GM19438 (cell line): Measurements from ENCODE around the gene AKR1C2.
"Not testable (repeated sequence)": the region's sequence is repeated elsewhere in the genome, so short reads cannot be mapped to it uniquely, and the experiment has no call there.

Experiments used
- ATAC-seq: cut with Tn5 transposase; IDR thresholded peaks from one replicate; pipeline ENCODE4 v1.9.1; 2021; ENCODE audit warnings: low read depth; ENCODE audit not compliant: unreplicated experiment

AKR1C2 gene

DNA sequence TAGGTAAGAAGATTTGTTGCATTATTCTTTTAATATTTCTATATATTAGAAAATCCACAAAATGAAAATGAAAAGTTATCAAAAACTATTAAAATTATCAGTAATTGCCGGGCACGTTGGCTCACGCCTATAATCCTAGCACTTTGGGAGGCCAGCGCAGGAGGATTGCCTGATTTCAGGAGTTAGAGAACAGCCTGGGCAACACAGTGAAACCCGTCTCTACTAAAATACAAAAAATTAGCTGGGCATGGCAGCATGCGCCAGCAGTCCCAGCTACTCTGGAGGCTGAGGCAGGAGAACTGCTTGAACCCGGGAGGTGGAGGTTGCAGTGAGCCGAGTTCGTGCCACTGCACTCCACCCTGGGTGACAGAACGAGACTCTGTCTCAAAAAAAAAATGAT is 11.1 kb downstream of the AKR1C2 start:
- not testable (repeated sequence) for ATAC-seq

DNA sequence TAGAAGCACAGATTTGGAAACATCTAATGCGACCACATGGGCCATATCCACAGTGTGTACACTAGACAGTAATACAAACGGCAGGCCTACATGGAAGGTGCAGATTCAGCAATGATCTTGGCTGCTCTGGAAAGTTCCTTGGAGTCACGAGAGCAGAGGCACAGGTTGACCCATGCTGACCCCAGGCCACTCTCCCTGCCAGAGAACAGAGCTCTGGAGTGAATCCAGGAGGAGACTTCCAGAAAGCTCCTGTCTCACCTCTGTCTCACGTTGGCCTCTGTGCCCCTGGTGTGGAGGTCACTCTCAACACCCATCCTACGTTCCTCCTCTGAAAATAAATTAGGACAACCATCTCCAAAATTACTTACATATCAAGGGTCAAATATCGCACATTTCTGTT is 12.2 kb downstream of the AKR1C2 start:
- not testable (repeated sequence) for ATAC-seq

DNA sequence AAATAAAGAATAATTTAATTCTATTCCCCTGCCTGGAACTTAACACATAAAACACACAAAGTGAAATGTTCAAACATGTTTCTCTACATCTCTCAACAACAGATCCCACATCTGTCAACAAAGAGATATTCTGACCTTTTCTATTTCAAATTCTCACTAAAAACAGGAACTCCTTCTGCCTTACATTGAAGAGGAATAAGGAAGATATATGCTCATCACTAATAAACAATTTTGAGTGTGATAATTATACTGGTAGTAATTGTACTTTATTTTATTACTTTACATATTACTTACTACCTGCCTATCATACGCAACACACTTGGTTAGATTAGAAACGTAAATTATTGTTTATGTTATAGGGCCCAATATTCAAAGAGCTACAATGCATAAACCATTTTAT is 13.4 kb downstream of the AKR1C2 start:
- ATAC-seq: no peak

DNA sequence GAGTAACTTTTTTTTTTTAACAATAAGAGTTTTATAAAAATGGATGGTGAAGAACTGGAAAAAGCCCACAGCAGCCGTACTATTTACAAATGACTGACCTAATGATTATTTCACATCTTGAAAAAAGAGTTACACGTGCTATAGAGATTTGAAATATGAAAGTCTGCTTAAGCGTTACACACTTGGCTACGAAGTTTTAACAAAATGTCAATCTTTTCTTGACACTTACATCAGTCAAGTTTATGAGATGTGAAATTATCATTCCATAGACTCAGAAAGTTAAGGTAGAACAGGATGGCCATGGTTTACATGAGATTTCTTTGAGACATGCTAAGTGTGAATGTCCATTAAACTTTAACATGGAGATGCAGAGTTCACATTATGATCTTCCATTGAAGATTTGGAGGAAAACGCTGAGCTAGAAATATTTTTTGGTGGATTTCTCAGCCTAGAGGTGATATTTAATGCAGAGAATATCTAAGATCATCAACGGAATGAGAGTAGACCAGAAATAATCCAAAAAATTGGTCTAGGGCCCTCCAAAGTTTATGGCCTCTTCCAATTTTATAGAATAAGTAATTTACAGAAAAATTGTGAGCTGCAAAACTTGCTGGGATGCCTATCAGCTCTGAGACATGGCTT is 15.5 kb downstream of the AKR1C2 start:
- ATAC-seq: not testable (repeated sequence)

DNA sequence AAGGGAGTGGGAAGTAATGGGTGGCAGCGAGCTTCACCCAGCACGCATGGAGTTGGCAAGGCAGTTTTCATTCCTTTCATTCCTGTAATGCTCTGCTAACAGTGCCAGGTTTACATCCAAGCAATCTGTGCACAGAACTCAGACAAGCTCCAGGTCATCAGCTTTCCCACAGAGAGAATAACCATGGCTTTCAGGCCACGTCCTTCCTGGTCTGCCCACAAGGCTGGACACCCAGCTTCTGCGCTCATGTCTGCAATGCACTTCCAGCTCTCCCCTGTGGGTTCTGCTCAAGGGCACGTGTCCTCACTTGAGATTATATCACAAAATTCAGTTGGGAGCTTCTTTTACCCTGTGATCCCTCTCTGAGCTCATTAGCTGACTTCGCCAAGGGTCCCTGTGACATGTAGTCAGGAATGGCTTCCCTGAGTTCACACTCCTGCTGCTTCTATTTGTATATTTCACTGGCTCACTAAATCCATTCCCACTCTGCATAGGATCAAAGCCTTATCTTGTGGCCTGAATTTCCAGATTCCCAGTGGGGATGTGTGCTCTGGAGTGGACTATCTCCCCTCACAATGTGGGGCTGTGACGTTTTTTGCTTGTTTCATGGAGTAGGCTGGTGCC is 18.6 kb downstream of the AKR1C2 start:
- ATAC-seq: no peak

DNA sequence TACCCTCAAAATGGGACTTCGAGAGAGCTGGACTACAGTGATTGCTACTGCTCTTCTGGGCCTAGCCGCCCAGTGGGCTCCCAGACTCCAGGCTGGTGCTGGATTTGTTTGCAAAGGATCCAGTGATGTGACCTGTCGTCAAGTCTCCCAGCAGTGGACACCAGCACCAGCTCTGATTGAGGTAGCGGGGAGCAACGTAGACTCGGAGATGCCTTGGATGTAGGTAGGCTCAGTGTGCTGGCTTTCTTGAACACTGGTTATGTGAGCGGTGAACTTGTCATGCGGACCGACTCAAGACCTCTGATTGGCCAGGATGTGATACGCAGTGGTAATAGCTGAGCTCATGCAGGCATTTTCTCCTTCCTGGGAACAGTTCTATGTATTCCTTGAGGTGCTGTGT is 19.4 kb downstream of the AKR1C2 start:
- no peak for ATAC-seq

DNA sequence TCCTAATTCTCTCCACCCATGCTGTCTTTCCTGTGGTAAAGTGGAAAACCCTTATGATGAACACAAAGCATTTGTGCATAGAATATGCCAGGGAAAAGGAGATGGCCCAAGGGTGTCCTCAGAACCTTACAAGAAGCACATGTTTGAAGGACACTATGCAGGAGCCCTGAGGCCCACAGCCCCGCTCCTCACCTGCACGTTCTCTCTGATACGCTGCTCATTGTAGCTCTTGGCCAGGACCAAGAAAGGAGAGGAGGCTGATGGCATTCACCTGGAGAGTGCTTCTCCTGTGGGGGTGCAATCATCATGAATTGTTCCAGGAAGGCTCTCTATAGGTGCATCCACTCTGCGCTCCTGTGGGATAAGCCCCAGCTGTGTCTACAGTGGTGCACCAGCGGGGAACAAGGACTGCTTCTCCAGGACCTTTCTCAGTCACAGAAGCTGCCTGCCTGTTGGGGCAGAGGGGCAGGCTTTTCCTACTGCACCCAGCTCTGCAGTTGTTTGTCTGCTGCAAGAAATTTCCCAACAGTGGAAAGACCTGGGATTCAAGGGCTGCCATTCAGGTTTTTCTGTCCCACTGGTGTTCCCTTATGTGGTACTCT is 19.9 kb downstream of the AKR1C2 start:
- ATAC-seq: no peak

DNA sequence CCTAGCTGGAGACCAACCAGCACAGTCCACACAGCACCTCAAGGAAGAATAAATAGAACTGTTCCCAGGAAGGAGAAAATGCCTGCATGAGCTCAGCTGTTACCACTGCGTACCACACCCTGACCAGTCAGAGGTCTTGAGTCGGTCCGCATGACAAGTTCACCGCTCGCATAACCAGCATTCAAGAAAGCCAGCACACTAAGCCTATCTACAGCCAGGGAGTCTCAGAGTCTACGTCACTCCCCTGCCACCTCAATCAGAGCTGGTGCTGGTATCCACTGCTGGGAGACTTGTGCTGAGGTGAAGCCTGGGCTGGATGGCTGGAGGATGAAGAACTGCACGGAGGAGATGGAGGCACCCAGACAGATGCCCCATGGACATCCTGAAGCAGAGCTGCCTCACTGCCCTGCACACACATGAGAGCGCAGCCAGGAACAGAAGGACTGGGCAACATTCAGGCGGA is 20.9 kb downstream of the AKR1C2 start:
- ATAC-seq: no peak

DNA sequence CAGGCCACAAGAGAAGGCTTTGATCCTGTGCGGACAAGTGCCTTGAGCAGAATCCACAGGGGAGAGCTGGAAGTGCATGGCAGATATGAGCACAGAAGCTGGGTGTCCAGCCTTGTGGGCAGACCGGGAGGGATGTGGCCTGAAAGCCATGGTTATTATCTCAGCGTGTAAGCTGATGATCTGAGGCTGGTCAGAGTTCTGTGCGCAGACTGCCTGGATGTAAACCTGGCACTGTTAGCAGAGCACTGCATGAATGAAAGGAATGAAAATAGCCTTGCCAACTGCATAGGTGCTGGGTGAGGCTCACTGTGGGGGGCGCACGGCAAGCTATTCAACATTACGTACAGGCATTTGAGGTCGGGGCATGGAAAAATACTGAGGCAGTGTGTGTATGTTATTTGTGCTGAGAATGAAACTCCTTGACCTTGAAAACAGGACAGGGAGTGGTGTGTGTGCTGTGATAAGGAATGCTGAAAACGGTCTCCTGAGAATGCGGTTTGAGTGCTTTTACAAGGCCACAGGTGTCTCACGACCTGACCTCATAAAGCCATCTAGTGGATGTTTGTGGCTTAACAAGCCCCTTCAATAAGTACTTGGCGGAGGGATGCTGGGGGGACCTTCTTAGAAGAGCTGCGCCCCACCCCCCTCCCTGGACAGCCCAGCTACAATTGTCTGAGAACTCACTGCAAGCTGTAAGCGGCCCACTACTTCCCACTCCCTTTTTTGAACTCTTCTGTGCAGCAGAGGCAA is 21.8 kb downstream of the AKR1C2 start:
- ATAC-seq: peak; percentile 74

DNA sequence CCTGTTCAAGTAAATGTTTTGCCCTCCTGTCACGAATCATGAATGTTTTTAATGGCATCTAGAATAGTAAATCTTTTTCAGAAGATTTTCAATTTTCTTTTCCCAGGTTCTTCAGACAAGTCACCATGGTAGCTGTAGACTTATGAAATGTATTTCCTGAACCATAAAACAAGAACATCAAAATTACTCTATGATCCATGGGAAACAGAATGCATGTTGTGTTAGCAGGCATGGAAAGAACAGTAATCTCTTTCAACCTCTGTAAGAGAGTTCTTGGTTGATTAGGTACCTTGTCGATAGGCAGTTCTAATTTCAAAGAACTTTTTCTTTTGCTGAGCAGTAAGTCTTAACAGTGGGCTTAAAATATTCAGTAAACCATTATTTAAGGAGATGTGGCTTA is 22.9 kb downstream of the AKR1C2 start:
- no peak for ATAC-seq

DNA sequence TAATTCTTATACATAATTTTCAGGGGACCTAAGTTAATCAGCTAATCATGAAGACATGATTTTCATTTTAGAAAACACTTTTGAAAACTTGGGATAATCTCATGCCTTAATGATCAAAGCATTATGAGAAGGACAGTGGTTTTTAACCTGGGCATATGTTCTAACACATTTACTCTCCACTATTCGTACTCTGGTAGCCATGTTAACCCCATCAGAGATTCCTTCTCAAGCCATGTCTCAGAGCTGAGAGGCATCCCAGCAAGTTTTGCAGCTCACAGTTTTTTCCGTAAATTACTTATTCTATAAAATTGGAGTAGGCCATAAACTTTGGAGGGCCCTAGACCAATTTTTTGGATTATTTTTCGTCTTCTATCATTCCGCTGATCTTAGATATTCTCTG is 24.8 kb downstream of the AKR1C2 start:
- no peak for ATAC-seq

DNA sequence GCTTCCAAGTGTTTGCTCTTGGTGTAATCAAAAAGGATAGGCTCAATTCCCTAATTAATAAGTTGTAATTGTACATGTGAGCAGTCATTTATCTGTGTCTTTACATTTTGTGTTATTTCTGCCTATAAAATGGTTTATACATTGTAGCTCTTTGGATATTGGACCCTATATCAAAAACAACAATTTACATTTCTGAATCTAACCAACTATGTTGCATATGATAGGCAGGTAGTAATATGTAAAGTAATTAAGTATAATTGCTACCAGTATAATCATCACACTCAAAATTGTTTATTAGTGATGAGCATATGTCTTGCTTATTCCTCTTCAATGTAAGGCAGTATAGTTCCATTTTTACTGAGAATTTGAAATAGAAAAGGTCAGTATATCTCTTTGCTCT is 26.6 kb downstream of the AKR1C2 start:
- no peak for ATAC-seq

DNA sequence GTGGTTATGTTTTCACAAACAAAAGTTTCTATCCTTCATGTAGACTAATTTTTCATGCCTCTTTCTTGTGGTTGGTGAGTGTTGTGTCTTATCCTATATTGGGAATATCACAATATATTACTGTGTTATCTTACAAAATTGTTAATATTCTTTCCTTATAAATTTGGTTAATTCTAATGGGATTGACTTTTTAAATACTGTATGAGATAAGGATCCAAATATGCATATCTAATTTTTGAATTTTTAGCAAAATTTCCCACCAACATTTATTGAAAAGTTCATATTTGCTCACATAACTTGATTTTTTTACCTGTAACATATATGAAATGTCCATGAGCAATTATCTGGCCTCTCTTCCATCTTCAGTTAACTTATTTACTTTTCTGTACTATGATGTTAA is 29.3 kb downstream of the AKR1C2 start:
- not testable (repeated sequence) for ATAC-seq

DNA sequence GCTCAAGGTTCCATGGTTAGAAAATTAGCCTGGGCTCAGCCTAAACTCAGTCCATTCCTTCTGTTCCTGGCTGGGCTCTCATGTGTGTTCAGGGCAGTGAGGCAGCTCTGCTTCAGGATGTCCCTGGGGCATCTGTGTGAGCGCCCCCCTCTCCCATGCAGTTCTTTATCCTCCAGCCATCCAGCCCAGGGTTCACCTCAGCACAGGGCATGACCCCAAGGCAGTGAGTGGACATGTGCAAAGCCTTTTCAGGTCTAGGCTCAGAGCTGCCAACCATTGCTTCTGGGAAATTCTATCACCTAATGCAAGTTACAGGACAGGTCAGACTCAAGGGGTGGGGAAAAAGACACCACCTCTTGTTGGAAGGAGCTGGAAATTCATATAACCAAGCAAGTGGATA is 30.4 kb downstream of the AKR1C2 start:
- ATAC-seq: not testable (repeated sequence)

DNA sequence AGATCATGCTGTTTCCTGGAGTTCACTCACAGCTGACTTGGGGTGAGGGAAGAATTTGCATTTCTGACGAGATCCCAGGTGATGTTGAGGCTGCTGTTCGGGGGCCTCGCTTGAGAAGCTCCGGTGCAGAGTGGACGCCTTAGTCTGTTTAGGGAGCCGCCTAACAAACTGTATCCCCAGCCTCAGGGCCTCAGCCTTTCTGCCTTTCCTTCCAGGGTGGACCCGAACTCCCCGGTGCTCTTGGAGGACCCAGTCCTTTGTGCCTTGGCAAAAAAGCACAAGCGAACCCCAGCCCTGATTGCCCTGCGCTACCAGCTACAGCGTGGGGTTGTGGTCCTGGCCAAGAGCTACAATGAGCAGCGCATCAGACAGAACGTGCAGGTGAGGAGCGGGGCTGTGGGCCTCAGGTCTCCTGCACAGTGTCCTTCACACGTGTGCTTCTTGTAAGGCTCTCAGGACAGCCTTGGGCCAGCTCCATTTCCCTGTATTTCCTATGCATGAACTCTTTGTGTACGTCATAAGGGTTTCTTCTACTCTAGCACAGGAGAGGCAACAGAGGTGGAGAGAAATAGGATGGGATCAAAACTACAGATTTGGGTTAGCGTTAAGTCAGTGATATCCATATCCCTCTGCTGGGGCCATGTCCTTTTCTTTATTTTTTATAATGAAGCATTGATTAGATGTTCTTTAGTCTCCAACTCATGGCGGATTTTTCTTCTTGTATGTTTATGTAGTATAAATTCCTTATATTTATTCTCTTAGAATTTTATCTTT is 31.1 kb downstream of the AKR1C2 start:
- ATAC-seq: not testable (repeated sequence)

DNA sequence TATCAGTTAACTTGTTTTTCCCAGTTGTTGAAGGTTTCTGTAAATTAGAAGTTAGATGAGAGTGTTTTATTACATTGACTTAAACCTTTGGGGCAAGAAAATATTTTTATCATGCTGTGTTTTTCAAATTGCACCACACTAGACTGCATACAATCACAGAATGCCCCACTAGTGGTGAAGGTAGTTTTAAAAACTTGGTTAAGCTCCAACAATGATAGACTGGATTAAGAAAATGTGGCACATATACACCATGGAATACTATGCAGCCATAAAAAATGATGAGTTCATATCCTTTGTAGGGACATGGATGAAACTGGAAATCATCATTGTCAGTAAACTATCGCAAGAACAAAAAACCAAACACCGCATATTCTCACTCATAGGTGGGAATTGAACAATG is 33.3 kb downstream of the AKR1C2 start:
- not testable (repeated sequence) for ATAC-seq

DNA sequence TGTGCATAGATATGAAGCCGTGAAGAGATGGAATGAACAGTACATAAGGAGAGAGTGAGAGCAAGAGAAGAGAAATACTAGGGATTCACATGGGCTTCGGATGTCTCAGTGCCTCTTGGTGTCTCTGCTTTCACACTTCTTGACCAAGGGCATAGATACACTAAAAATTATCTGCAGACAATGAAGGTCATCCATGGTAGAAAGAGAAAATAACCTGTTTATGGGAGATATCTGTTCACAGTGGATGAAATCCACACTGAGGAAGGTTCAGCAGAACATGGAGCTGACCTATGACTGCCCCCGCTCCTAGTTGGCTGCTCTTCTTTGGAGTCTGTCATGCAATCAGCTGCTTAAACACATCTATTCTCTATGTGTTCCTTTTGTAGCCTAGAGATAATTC is 34.4 kb downstream of the AKR1C2 start:
- ATAC-seq: not testable (repeated sequence)

DNA sequence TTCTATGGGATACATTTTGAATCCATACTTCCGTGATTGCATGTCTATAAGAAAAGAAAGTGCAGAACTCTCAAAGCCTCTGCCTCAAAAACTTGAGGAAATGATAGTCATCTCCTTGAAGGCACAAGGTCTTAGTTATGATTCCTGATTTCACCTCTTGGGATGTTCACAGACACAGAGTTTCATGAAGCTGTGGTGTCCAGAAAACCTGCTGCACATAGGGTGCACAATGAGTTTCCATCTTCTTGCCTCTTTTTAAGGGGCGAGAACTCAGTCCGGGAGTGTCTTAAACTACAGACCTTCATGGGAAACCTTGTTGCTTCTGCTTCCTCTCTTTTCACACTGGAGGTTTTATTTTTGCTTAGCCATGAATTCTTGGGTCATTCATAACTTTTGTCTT is 36.5 kb downstream of the AKR1C2 start:
- ATAC-seq: not testable (repeated sequence)

DNA sequence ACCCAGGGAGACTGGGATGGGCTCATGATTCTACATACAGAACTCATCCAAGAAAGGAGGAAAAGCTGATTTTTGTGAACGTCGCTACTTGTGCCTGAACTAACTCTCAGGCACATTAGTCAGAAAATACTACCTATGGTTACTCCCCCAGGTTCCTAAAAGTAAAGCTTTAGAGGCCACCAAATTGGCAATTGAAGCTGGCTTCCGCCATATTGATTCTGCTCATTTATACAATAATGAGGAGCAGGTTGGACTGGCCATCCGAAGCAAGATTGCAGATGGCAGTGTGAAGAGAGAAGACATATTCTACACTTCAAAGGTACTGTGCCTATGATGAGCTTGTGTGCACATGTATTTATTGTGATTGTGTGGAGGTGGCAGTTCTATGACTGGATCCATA is 37.9 kb downstream of the AKR1C2 start:
- ATAC-seq: not testable (repeated sequence)

DNA sequence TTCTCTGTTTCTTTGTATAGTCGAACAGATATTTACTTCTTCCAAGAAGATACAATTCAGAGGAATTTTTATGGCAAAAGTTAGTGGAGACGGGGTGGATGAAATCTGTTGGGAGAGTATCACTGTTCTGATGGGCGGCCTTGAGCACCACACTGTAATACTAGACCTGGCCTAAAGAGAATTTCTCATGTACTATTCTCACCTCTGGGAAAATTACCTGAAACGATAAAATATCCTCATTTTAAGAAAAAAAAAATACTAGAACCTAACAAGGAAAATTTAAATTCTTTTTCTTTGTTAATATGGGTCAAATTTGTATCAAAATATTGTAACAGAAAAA is 39.9 kb downstream of the AKR1C2 start:
- not testable (repeated sequence) for ATAC-seq
